ENCODE measurements around the gene MDN1. TPM values are rescaled to one million over a fixed set of nuclear protein-coding genes. Genes with fewer than 3 reads are reported as not detected.

Gene MDN1
- total RNA-seq, 2 experiments from 2014 or later, result 48.6 to 62.3 TPM

DNA sequence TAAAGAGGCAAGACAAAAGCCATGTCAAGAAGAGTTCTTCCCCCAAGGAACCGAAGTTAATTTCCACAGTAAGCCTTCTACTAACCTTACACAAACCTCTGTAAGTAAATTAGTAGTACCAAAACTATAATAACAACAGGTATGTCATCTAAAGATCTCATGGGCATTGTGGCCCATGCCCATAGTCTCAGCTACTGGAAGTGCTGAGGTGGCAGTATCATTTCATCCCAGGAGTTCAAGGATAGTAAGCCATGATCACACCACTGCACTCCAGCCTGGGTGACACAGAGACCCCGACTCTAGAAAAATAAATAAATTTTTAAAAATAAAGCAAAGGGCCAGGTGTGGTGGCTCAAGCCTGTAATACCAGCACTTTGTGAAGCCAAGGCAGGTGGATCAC lies 29.2 kb downstream of the MDN1 start:
- Histone ChIP-seq H3K27ac (ENCODE audit: low read depth, low read length, poor library complexity, severe bottlenecking) (no peak overlapping the region), H3K9me2 (ENCODE audit: insufficient read depth, low read length) (no peaks in the 10 kb centered on the region), H3K79me2 (ENCODE audit: insufficient read depth, low read depth, low read length) (peaks cover 8% of the 10 kb centered on the region; the same call in 1 of the 2 replicates), H3K4me3 (ENCODE audit: low read depth, low read length, poor library complexity, severe bottlenecking) (no peak overlapping the region), H3K4me1 (ENCODE audit: insufficient read depth, low read length, poor library complexity, severe bottlenecking) (peaks cover 17% of the 10 kb centered on the region), H3K9me3 (ENCODE audit: low read length) (no peaks in the 10 kb centered on the region), H3K36me3 (ENCODE audit: insufficient read depth, low read length) (peaks cover 94% of the 10 kb centered on the region), H4K20me1 (ENCODE audit: insufficient read depth, low read length) (no peaks in the 10 kb centered on the region), H3K4me2 (ENCODE audit: low read length) (no peak overlapping the region), H2AFZ (ENCODE audit: low read length) (no peak overlapping the region)
- ChIA-PET POLR2A (no interaction called here), CTCF (ENCODE audit: unreplicated experiment) (no interaction called here)
- no TSS peak for BruUV-seq (replicated peaks)
- DNase-seq (ENCODE audit: low spot score), result no peak
- intact Hi-C loops (cut with micrococcal nuclease; ENCODE audit: unreplicated experiment), result no loop called here
- TF ChIP-seq, protein P1, sequence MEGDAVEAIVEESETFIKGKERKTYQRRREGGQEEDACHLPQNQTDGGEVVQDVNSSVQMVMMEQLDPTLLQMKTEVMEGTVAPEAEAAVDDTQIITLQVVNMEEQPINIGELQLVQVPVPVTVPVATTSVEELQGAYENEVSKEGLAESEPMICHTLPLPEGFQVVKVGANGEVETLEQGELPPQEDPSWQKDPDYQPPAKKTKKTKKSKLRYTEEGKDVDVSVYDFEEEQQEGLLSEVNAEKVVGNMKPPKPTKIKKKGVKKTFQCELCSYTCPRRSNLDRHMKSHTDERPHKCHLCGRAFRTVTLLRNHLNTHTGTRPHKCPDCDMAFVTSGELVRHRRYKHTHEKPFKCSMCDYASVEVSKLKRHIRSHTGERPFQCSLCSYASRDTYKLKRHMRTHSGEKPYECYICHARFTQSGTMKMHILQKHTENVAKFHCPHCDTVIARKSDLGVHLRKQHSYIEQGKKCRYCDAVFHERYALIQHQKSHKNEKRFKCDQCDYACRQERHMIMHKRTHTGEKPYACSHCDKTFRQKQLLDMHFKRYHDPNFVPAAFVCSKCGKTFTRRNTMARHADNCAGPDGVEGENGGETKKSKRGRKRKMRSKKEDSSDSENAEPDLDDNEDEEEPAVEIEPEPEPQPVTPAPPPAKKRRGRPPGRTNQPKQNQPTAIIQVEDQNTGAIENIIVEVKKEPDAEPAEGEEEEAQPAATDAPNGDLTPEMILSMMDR (conservative IDR thresholded peaks at IDR 0.05; ENCODE audit: low read length), result no peak
- no peak for TF ChIP-seq EZH2phosphoT487 (IDR thresholded peaks at IDR 0.05; ENCODE audit: borderline replicate concordance, low read depth, low read length)

DNA sequence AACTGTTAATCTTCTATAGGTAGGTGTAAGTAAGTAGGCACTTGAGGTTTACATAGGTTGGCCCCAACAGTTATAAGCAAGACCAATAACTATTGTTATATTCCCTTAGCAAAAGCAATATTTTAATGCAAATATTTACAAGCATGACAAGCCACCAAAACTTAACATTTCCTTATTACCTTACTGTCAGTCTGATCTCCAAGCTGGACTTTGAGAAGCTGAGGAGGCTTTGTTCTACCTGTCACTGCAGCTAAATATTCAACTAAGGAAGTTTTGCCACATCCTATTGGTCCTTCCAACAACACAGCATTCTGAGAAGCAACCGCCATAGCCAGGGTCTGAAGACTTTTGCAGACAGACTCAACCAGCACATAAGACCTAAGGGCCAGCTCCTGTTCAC lies 29.6 kb downstream of the MDN1 start:
- intact Hi-C loops (cut with micrococcal nuclease; ENCODE audit: unreplicated experiment), result no loop called here
- POLR2A ChIA-PET, result no interaction called here
- CTCF ChIA-PET (ENCODE audit: unreplicated experiment), result no interaction called here

More for the DNA sequence above, 29.6 kb downstream of the MDN1 start:
- Histone ChIP-seq H2AFZ (ENCODE audit: low read length) (no peak overlapping the region), H3K4me1 (ENCODE audit: insufficient read depth, low read length, poor library complexity, severe bottlenecking) (peaks cover 17% of the 10 kb centered on the region), H3K27ac (ENCODE audit: low read depth, low read length, poor library complexity, severe bottlenecking) (no peak overlapping the region), H3K4me3 (ENCODE audit: low read depth, low read length, poor library complexity, severe bottlenecking) (no peak overlapping the region), H4K20me1 (ENCODE audit: insufficient read depth, low read length) (no peaks in the 10 kb centered on the region), H3K9me2 (ENCODE audit: insufficient read depth, low read length) (no peaks in the 10 kb centered on the region), H3K79me2 (ENCODE audit: insufficient read depth, low read depth, low read length) (peaks cover 4% of the 10 kb centered on the region; the same call in 1 of the 2 replicates), H3K9me3 (ENCODE audit: low read length) (no peaks in the 10 kb centered on the region), H3K36me3 (ENCODE audit: insufficient read depth, low read length) (peaks cover 94% of the 10 kb centered on the region), H3K4me2 (ENCODE audit: low read length) (no peak overlapping the region)
- no peak for DNase-seq (ENCODE audit: low spot score)
- BruUV-seq (replicated peaks), result no TSS peak
- TF ChIP-seq EZH2phosphoT487 (IDR thresholded peaks at IDR 0.05; ENCODE audit: borderline replicate concordance, low read depth, low read length), result no peak
- TF ChIP-seq, protein P1 (conservative IDR thresholded peaks at IDR 0.05; ENCODE audit: low read length), result no peak

Measured in OCI-LY7 (cell line).